Tibial nerve (tissue), 4 donors: ENCODE data around the gene CCL22.

Experiments used
- CTCF ChIP-seq, 5 experiments: fragments of 200-600 bp in 3 of 5; fragments of 450-650 bp in 2 of 5; sonication (generic) in 3 of 5; IDR thresholded peaks; one replicate each; pipeline ENCODE4 v1.5.1; 2016 to 2019; ENCODE audit warnings: antibody characterized with exemption in 5 of 5, mild to moderate bottlenecking in 3 of 5, moderate library complexity in 2 of 5
- EP300 ChIP-seq, 2 donors: sonication (generic); formaldehyde crosslinking; IDR thresholded peaks; one replicate each; pipeline ENCODE4 v1.6.1; 2017; ENCODE audit warnings: antibody characterized with exemption in 2 of 2, mild to moderate bottlenecking in 1 of 2
- POLR2A ChIP-seq, 2 donors: fragments of 450-650 bp; IDR thresholded peaks; one replicate each; pipeline ENCODE4 v1.6.1; 2017; ENCODE audit warnings: antibody characterized with exemption in 2 of 2, mild to moderate bottlenecking in 2 of 2, moderate library complexity in 2 of 2

GRCh38 chr16:57391708-57392107 is 33.1 kb downstream of the CCL22 start:
- TF ChIP-seq POLR2A (IDR thresholded peaks at IDR 0.05) (no peak), CTCF (IDR thresholded peaks at IDR 0.05) (no peak), EP300 (IDR thresholded peaks at IDR 0.05) (no peak)
